VCaP (cell line): Measurements from ENCODE around the gene FLRT1.

Experiments
- H3K27ac ChIP-seq: fragments of 450-650 bp; 2 replicates; pipeline ENCODE4 v1.5.1; 2017
- TF ChIP-seq, protein P1 (sequence below): fragments of 450-650 bp; conservative IDR thresholded peaks from 2 replicates; pipeline ENCODE4 v1.5.1; 2017; ENCODE audit warnings: mild to moderate bottlenecking, moderate library complexity

The FLRT1 gene

DNA sequence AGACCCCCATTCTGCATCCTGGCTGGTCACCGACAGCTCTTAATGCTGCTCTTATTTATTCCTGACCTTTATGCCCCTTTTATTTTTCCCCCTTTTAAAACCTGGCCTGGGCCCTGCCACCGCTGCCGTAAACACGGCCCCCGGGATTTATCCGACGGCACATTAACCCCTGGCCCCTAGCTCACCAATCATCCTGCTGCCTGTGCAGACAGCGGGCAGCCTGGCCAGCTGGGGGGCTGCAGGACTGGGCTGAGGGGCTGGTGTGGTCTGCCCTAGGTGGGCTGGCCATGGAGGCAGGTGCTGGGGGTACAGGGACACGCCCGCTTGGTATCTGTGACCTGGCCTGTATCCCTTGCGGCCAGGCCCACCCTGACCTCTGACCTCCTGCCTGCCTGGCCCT is 21.4 kb upstream of the FLRT1 start:
- TF ChIP-seq, protein P1, sequence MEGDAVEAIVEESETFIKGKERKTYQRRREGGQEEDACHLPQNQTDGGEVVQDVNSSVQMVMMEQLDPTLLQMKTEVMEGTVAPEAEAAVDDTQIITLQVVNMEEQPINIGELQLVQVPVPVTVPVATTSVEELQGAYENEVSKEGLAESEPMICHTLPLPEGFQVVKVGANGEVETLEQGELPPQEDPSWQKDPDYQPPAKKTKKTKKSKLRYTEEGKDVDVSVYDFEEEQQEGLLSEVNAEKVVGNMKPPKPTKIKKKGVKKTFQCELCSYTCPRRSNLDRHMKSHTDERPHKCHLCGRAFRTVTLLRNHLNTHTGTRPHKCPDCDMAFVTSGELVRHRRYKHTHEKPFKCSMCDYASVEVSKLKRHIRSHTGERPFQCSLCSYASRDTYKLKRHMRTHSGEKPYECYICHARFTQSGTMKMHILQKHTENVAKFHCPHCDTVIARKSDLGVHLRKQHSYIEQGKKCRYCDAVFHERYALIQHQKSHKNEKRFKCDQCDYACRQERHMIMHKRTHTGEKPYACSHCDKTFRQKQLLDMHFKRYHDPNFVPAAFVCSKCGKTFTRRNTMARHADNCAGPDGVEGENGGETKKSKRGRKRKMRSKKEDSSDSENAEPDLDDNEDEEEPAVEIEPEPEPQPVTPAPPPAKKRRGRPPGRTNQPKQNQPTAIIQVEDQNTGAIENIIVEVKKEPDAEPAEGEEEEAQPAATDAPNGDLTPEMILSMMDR: no peak
- H3K27ac ChIP-seq: no peak overlapping the region

DNA sequence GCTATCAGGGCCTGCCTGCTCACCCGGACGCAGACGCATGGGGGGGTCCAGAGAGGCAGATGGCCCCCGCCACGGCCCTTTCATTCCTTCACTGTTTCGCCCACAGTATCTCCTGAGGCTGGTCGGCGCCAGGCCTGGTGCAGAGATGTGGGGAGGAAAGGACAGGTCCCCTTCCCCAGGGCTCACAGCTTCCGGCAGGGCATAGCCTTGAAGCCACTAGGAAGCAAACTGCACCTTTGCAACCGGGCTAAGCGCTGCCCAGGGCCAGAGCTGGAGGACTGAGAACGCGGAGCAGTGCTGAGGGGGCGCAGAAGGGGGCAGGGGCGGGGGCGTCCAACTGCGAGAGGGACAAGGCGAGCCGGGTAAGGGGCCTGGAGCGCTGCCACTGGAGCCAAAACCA is 20.2 kb upstream of the FLRT1 start:
- TF ChIP-seq, protein P1: no peak
- H3K27ac ChIP-seq: no peak overlapping the region

DNA sequence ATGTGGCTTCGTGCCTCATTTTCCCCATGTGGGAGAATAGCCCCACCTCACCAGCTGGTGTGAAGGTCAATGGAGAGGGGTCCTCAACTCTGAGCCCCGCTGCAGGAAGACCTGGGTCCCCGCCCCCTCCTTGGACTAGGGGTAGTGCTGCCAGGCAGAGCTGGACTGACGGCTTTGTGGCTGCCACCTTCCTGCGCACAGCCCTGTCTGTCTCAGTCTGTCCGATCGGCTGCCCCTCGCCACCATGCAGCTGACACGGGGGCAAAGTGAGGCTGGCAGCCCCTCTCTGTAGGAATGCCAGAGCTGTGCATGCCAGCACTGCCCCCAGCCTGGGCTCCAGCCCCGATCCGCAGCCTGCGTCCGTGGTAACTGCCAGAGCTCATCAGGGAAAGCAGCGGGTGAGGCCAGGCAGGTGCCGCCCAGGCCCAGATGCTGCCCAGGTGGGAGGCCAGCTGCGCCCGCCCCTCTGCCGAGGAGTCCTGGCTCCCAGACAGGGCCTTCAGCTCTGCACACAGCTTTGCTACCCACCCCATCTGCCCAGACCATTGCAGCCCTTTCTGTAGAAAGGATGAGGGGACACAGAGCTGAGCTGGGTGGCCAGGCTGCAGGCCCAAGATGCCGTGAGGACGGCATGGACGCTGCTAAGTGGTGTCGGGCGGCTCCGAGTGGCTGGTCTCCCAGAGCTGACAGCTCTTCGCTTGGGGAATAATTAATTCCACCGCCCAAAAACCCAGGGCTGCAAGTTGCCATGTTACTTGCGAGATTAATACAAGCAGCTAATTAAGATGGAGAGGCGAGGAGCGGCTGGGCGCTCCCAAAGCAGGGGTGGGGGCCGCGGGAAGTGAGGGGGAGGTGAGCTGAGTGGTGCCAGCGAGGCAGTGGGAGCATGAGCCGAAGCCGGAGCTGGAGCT is 19.5 kb upstream of the FLRT1 start:
- TF ChIP-seq, protein P1: no peak

DNA sequence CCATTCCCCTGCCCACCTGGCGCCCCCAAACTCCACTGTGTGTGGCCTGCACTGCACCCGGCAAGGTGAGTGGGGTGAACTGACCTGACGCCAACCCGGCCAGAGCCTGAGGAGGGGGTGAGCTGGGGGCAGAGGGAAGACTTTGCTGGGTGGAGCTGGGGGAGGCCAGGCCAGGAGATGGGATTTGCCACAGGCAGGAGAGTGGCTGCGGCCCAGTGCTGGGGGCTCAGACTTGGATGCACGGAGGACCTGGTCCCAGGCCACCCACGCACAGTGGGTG is 17.8 kb upstream of the FLRT1 start:
- peak overlapping the region; percentile 0; the same call in 1 of the 2 replicates for H3K27ac ChIP-seq
- TF ChIP-seq, protein P1: no peak

More for the DNA sequence above, 19.5 kb upstream of the FLRT1 start:
- H3K27ac ChIP-seq: no peak overlapping the region

DNA sequence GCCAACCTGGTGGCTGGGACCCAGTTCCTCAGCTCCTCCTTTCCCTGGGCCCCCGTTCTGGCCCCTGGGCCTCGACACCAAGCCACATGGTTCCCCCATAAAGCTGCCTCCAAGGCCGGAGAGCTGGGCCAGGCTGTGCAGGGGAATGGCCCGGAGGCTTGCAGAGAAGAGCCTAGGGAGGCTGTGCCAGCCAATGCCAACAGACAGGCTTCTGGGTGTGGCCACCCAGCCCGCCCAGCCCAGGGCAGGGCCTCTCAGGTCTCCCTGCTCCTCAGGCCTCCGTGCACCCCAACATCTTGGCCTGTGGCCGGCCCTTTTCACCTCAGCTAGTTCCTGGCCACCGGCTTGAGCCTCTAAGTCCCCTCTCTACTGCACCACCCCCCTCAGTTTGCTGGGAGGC is 17.4 kb upstream of the FLRT1 start:
- peak overlapping the region; percentile 0; the same call in 1 of the 2 replicates for H3K27ac ChIP-seq
- TF ChIP-seq, protein P1: no peak

DNA sequence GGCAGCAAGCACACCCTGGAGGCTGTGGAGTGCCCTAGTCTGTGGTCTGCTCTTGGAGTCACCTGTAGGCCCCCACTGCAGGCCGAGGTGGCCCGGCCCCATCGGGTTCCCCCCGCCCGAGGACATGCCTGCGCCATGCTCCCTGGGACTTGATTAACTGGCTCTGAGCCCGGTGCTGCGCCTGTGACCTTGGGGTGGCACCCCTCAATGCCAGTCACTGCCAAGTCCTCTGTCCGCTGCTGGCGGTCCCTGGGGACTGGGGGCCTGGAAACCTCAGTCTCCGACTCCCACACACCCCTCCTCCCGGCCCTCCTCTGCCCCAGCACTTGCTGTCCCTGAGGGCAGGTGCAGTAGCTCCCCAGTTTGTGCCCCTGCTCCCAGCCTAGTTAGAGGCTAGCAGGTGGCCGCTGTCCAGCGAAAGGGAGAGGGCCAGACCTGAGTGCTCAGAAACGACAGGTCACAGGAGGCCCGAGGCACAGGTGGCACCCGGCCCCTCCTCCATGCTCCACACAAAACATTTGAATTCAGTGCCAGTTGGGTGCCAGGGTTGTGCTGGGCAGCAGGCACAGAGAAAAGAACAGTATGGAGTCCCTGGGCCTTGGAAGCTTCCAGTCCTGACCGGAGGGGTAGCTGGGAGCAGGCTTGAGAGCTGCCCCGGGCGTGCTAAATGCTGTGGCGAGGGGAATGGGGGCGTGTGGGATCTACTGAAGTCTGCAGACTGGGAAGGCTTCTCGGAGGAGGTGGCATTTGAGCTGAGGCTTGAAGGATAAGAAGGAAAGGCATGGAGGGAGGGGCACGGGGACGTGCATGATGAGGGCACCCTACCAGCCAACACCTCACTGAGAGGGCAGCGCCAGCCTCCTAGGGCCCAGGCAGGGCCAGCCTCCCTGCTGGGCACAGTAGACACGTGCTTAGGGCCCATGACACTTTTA is 16.4 kb upstream of the FLRT1 start:
- H3K27ac ChIP-seq: no peak overlapping the region
- TF ChIP-seq, protein P1: no peak
